Fibroblast of skin of right quadriceps (primary cell): ENCODE results near the gene LYG1.

Experiments used
- DNase-seq: peaks from one replicate; pipeline ENCODE4 v3.0.0-alpha.2; 2013

The LYG1 gene

GRCh38 chr2:99261242-99261641, 39.8 kb downstream of the LYG1 start:
- DNase-seq, result no peak

- no peak for DNase-seq
Measured at GRCh38 chr2:99260184-99260583, 40.8 kb downstream of the LYG1 start.

- DNase-seq, result no peak
Measured at GRCh38 chr2:99259465-99259864, 41.5 kb downstream of the LYG1 start.

- no peak for DNase-seq
Measured at GRCh38 chr2:99256677-99257076, 44.3 kb downstream of the LYG1 start.

GRCh38 chr2:99255491-99256318, 45.3 kb downstream of the LYG1 start, which contains the start of gene LYG2:
LYG2 (minus strand) TSS chr2:99255666; CDS start chr2:99254260, 1,406 bp downstream.
- no peak for DNase-seq

GRCh38 chr2:99249951-99250350, 51.0 kb downstream of the LYG1 start:
- no peak for DNase-seq

- DNase-seq, result no peak
Measured at GRCh38 chr2:99242151-99242550, 58.8 kb downstream of the LYG1 start.

GRCh38 chr2:99240431-99240830, 60.6 kb downstream of the LYG1 start:
- DNase-seq, result no peak

- DNase-seq, result no peak
Measured at GRCh38 chr2:99238599-99238998, 62.4 kb downstream of the LYG1 start.
